ENCODE measurements around the gene AFAP1. TPM values are rescaled to one million over a fixed set of nuclear protein-coding genes. Genes with fewer than 3 reads are reported as not detected.

Gene AFAP1
- total RNA-seq, 4 donors from 2014 or later, result 4.4 to 16.6 (median 10.7) TPM

GRCh38 chr4:7758476-7758875, 181.2 kb downstream of the AFAP1 start:
- TF ChIP-seq POLR2A (IDR thresholded peaks at IDR 0.05) (no peak), CTCF (IDR thresholded peaks at IDR 0.05) (no peak)
- WGBS, 2 donors, result 67 to 88% methylated on average over 6 to 9 of the region's 11 CpGs
- Histone ChIP-seq H3K4me3 (no peak overlapping the region), H3K27ac (peak overlapping the region in 2 of 4 donors; percentile 17 to 26), H3K4me1 (peaks cover 0 to 30% (median 2%) of the 10 kb centered on the region in 3 donors), H3K27me3 (peaks cover 0 to 4% (median 0%) of the 10 kb centered on the region in 4 donors), H3K36me3 (peaks cover 0 to 37% (median 0%) of the 10 kb centered on the region in 3 donors), H3K9me3 (no peaks in the 10 kb centered on the region)
- DNase-seq, result no peak
- intact Hi-C loops (cut with DNase I), result no loop called here

- intact Hi-C loops (cut with DNase I), result no loop called here
- no peaks in the 10 kb centered on the region for H3K9me3 ChIP-seq
- TF ChIP-seq CTCF (IDR thresholded peaks at IDR 0.05) (no peak), POLR2A (IDR thresholded peaks at IDR 0.05) (no peak)
- 77 to 80% methylated on average over 9 to 16 of the region's 22 CpGs for whole genome bisulfite sequencing, 2 donors
- peaks cover 0 to 30% (median 0%) of the 10 kb centered on the region in 3 donors for H3K36me3 ChIP-seq
- H3K4me3 ChIP-seq, result no peak overlapping the region
- H3K27ac ChIP-seq, result peak overlapping the region in 2 of 4 donors; percentile 17 to 26
- H3K4me1 ChIP-seq, result peaks cover 0 to 36% (median 6%) of the 10 kb centered on the region in 3 donors
- no peak for DNase-seq
- H3K27me3 ChIP-seq, result peaks cover 0 to 4% (median 0%) of the 10 kb centered on the region in 4 donors
These were observed 181.9 kb downstream of the AFAP1 start for GRCh38 chr4:7757501-7758471.

GRCh38 chr4:7756561-7757355, 182.9 kb downstream of the AFAP1 start:
- Histone ChIP-seq H3K27ac (peak overlapping the region in 1 of 4 donors; percentile 17), H3K27me3 (peaks cover 0 to 15% (median 0%) of the 10 kb centered on the region in 4 donors), H3K4me3 (no peak overlapping the region), H3K4me1 (peaks cover 0 to 37% (median 6%) of the 10 kb centered on the region in 3 donors), H3K36me3 (peaks cover 0 to 22% (median 0%) of the 10 kb centered on the region in 3 donors), H3K9me3 (no peaks in the 10 kb centered on the region)
- no peak for DNase-seq
- TF ChIP-seq CTCF (IDR thresholded peaks at IDR 0.05) (no peak), POLR2A (IDR thresholded peaks at IDR 0.05) (no peak)
- intact Hi-C loops (cut with DNase I), result no loop called here
- WGBS, 2 donors, result 65 to 93% methylated on average over 4 to 5 of the region's 32 CpGs

- H3K27ac ChIP-seq, result no peak overlapping the region
- intact Hi-C loops (cut with DNase I), result no loop called here
- no peaks in the 10 kb centered on the region for H3K9me3 ChIP-seq
- H3K27me3 ChIP-seq, result peaks cover 0 to 22% (median 0%) of the 10 kb centered on the region in 4 donors
- WGBS, 2 donors, result 67% methylated on average over 4 of the region's 14 CpGs; no CpG with 5 or more reads in 1 of the 2 donors
- TF ChIP-seq POLR2A (IDR thresholded peaks at IDR 0.05), result no peak
- TF ChIP-seq CTCF (IDR thresholded peaks at IDR 0.05), result no peak
- H3K36me3 ChIP-seq, result peaks cover 0 to 16% (median 0%) of the 10 kb centered on the region in 3 donors
- peaks cover 0 to 37% (median 6%) of the 10 kb centered on the region in 3 donors for H3K4me1 ChIP-seq
- no peak for DNase-seq
- no peak overlapping the region for H3K4me3 ChIP-seq
These were observed 183.6 kb downstream of the AFAP1 start for GRCh38 chr4:7756071-7756470.

All from esophagus squamous epithelium (tissue), 5 donors.